ENCODE data around the gene TGFBR3L.

The TGFBR3L gene

GRCh38 chr19:7869453-7869909 lies 45.1 kb upstream of the TGFBR3L start:
- no peak for TF ChIP-seq CTCF (IDR thresholded peaks at IDR 0.05; ENCODE audit: borderline replicate concordance, insufficient read depth, low read depth, low read length)
- H3K4me3 ChIP-seq (ENCODE audit: low read depth, low read length), result peak overlapping the region; percentile 46

- no peak overlapping the region for H3K4me3 ChIP-seq (ENCODE audit: low read depth, low read length)
- no peak for TF ChIP-seq CTCF (IDR thresholded peaks at IDR 0.05; ENCODE audit: borderline replicate concordance, insufficient read depth, low read depth, low read length)
These were observed 44.6 kb upstream of the TGFBR3L start for GRCh38 chr19:7869910-7870511.

GRCh38 chr19:7870571-7871436 lies 43.8 kb upstream of the TGFBR3L start:
- no peak for TF ChIP-seq CTCF (IDR thresholded peaks at IDR 0.05; ENCODE audit: borderline replicate concordance, insufficient read depth, low read depth, low read length)
- no peak overlapping the region for H3K4me3 ChIP-seq (ENCODE audit: low read depth, low read length)

- no peak overlapping the region for H3K4me3 ChIP-seq (ENCODE audit: low read depth, low read length)
- TF ChIP-seq CTCF (IDR thresholded peaks at IDR 0.05; ENCODE audit: borderline replicate concordance, insufficient read depth, low read depth, low read length), result no peak
These were observed 43.0 kb upstream of the TGFBR3L start for GRCh38 chr19:7871437-7872305.

- no peak overlapping the region for H3K4me3 ChIP-seq (ENCODE audit: low read depth, low read length)
- TF ChIP-seq CTCF (IDR thresholded peaks at IDR 0.05; ENCODE audit: borderline replicate concordance, insufficient read depth, low read depth, low read length), result no peak
These were observed 42.1 kb upstream of the TGFBR3L start for GRCh38 chr19:7872306-7873204.
